Hepatic stellate cell (primary cell): ENCODE data around the gene DUS4L.

Experiments used
- DNase-seq: peaks from one replicate; pipeline ENCODE4 v3.0.0; 2011; ENCODE audit warnings: low spot score

Gene DUS4L

GRCh38 chr7:107615910-107616680 lies 52.3 kb downstream of the DUS4L start:
- DNase-seq, result no peak

GRCh38 chr7:107622429-107622828 lies 58.7 kb downstream of the DUS4L start:
- DNase-seq, result peak; percentile 32

GRCh38 chr7:107622894-107623293 lies 59.1 kb downstream of the DUS4L start:
- no peak for DNase-seq

GRCh38 chr7:107627002-107627401 lies 63.2 kb downstream of the DUS4L start:
- DNase-seq, result no peak
